K562 (cell line): ENCODE measurements around the gene ZNF652. TPM values are rescaled to one million over a fixed set of nuclear protein-coding genes. Genes with fewer than 3 reads are reported as not detected.

Experiments
- BRF2 ChIP-seq: IDR thresholded peaks from 3 replicates; pipeline ENCODE4 v1.6.1; 2011; ENCODE audit warnings: borderline replicate concordance, mild to moderate bottlenecking; ENCODE audit not compliant: insufficient read length, insufficient read depth
- C11orf30 ChIP-seq: fragments of 450-650 bp; IDR thresholded peaks from 2 replicates; pipeline ENCODE4 v1.6.1; 2016; ENCODE audit warnings: low read depth, mild to moderate bottlenecking
- CEBPB ChIP-seq: fragments of 450-650 bp; IDR thresholded peaks from 2 replicates; pipeline ENCODE4 v1.6.1; 2016; ENCODE audit warnings: missing genetic modification characterization, missing compliant biosample characterization
- ELF1 ChIP-seq: fragments of 200-800 bp; sonication (Bioruptor generic); IDR thresholded peaks from 2 replicates; pipeline ENCODE4 v1.6.1; 2016; ENCODE audit warnings: missing genetic modification characterization, missing compliant biosample characterization
- ETV1 ChIP-seq: fragments of 450-650 bp; conservative IDR thresholded peaks from 2 replicates; pipeline ENCODE4 v1.6.1; 2016; ENCODE audit warnings: missing genetic modification characterization, control low read depth, low read depth, missing compliant biosample characterization
- NFE2 ChIP-seq: IDR thresholded peaks from 2 replicates; pipeline ENCODE4 v1.6.1; 2014; ENCODE audit warnings: antibody characterized with exemption, low read depth
- REST ChIP-seq, 2 experiments: fragments of 450-650 bp; formaldehyde crosslinking in 1 of 2; IDR thresholded peaks; 2 replicates each; pipeline versions ENCODE4 v1.4.0 to v1.6.1; 2014 to 2020; ENCODE audit warnings: mild to moderate bottlenecking in 2 of 2, borderline replicate concordance in 1 of 2, low read depth in 1 of 2
- ZFP36 ChIP-seq: fragments of 150-350 bp; IDR thresholded peaks from 2 replicates; pipeline ENCODE4 v1.6.1; 2018; ENCODE audit warnings: low read length, low read depth; ENCODE audit not compliant: partially characterized antibody
- ZFX ChIP-seq: sonication (generic); formaldehyde crosslinking; IDR thresholded peaks from 2 replicates; pipeline ENCODE4 v1.8.0; 2022; ENCODE audit warnings: mild to moderate bottlenecking, missing genetic modification reagents, moderate library complexity
- ZNF707 ChIP-seq: fragments of 250-450 bp; sonication (Bioruptor Pico); conservative IDR thresholded peaks from 2 replicates; pipeline ENCODE4 v1.8.0; 2022; ENCODE audit warnings: inconsistent platforms, mild to moderate bottlenecking, moderate library complexity
- polyA plus RNA-seq, 8 experiments: library from polyadenylated mRNA; depleted of rRNA in 4 of 8; stranded (reverse) in 5 of 8; unstranded in 3 of 8; fragments of >200 nt; fragmentation: Nextera tagmentation in 2 of 8; fragmentation: Illumina TruSeq in 1 of 8; extraction: Ambion mirVana in 2 of 8; extraction: Trizol in 1 of 8; gene quantifications; 2 replicates each; pipeline versions ENCODE4 v1.2.1 to v1.2.3, GENCODE V29; 2011 to 2014; ENCODE audit warnings: inconsistent platforms in 1 of 8, missing spikeins in 1 of 8
- total RNA-seq, 7 experiments: library from RNA; depleted of rRNA in 6 of 7; stranded (reverse); fragments of >200 nt in 6 of 7; fragmentation: Illumina TruSeq in 2 of 7; extraction: Trizol in 2 of 7; gene quantifications; 2 replicates each; pipeline versions ENCODE4 v1.2.1 to v1.2.3, GENCODE V29; 2011 to 2021; ENCODE audit warnings: low replicate concordance in 1 of 7
- TF ChIP-seq, protein P1 (sequence below), 2 experiments: IDR thresholded peaks in 1 of 2; conservative IDR thresholded peaks in 1 of 2; 2 replicates each; pipeline ENCODE4 v1.6.1; 2016; ENCODE audit warnings: low read depth in 2 of 2, mild to moderate bottlenecking in 1 of 2, missing compliant biosample characterization in 1 of 2, missing genetic modification characterization in 1 of 2, moderate library complexity in 1 of 2
- TF ChIP-seq, protein P2 (sequence below), 3 experiments: IDR thresholded peaks in 2 of 3; conservative IDR thresholded peaks in 1 of 3; 2 replicates each; pipeline ENCODE4 v1.5.1; 2011 to 2012; ENCODE audit warnings: low read length in 3 of 3, mild to moderate bottlenecking in 3 of 3, control low read depth in 2 of 3, improper control_type of control experiment in 1 of 3, inconsistent platforms in 1 of 3, low read depth in 1 of 3, mixed read lengths in 1 of 3, moderate library complexity in 1 of 3; ENCODE audit not compliant: insufficient read depth in 2 of 3

The ZNF652 gene
- total and polyA plus RNA-seq, 9 of the 15 experiments (the other 6 are each of a cell fraction or from before 2014, with no cell fraction given), result 5.1 to 15.5 (median 7.8) TPM

GRCh38 chr17:49252148-49252695 lies 109.8 kb downstream of the ZNF652 start (continued):
- TF ChIP-seq ZFP36 (no peak), CEBPB (tag) (peak; percentile 89), C11orf30 (peak; percentile 97), ZFX (CRISPR knock-in tag) (no peak), NFE2 (peak; percentile 92), ZNF707 (CRISPR knock-in tag) (no peak), ELF1 (tag) (no peak), ETV1 (tag) (peak; percentile 62; the same call in 1 of the 2 replicates), REST (IDR thresholded peaks at IDR 0.05; ENCODE audit: borderline replicate concordance) (no peak), REST (CRISPR knock-in tag; IDR thresholded peaks at IDR 0.05; ENCODE audit: low read depth) (no peak), BRF2 (no peak)
- TF ChIP-seq, protein P1, sequence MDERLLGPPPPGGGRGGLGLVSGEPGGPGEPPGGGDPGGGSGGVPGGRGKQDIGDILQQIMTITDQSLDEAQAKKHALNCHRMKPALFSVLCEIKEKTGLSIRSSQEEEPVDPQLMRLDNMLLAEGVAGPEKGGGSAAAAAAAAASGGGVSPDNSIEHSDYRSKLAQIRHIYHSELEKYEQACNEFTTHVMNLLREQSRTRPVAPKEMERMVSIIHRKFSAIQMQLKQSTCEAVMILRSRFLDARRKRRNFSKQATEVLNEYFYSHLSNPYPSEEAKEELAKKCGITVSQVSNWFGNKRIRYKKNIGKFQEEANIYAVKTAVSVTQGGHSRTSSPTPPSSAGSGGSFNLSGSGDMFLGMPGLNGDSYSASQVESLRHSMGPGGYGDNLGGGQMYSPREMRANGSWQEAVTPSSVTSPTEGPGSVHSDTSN (CRISPR knock-in tag; IDR thresholded peaks at IDR 0.05; ENCODE audit: low read depth), result peak; percentile 51; the same call in 1 of the 2 replicates
- TF ChIP-seq, protein P1 (tag; conservative IDR thresholded peaks at IDR 0.05; ENCODE audit: low read depth), result peak; percentile 91
- TF ChIP-seq, protein P2, sequence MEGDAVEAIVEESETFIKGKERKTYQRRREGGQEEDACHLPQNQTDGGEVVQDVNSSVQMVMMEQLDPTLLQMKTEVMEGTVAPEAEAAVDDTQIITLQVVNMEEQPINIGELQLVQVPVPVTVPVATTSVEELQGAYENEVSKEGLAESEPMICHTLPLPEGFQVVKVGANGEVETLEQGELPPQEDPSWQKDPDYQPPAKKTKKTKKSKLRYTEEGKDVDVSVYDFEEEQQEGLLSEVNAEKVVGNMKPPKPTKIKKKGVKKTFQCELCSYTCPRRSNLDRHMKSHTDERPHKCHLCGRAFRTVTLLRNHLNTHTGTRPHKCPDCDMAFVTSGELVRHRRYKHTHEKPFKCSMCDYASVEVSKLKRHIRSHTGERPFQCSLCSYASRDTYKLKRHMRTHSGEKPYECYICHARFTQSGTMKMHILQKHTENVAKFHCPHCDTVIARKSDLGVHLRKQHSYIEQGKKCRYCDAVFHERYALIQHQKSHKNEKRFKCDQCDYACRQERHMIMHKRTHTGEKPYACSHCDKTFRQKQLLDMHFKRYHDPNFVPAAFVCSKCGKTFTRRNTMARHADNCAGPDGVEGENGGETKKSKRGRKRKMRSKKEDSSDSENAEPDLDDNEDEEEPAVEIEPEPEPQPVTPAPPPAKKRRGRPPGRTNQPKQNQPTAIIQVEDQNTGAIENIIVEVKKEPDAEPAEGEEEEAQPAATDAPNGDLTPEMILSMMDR (IDR thresholded peaks at IDR 0.05 in 2 of 3, conservative IDR thresholded peaks at IDR 0.05 in 1 of 3; ENCODE audit: insufficient read depth in 2 of 3, low read depth in 1 of 3, low read length in 3 of 3), result peak in 2 of 3 experiments; percentile 4 to 6; a peak in 1 of 6 replicates
